Thoracic aorta (tissue), 2 donors: ENCODE measurements around the gene NCOA7. TPM values are rescaled to one million over a fixed set of nuclear protein-coding genes. Genes with fewer than 3 reads are reported as not detected.

ENCODE experiments used
- ATAC-seq: fragments of 150-250 bp; one replicate; pipeline ENCODE4 v1.8.0; 2017; ENCODE audit warnings: low read depth; ENCODE audit not compliant: insufficient number of reproducible peaks, low FRiP score
- DNase-seq: peaks from one replicate; pipeline ENCODE4 v3.0.0-alpha.2; 2020; ENCODE audit warnings: low spot score
- H3K27ac ChIP-seq, 2 donors: fragments of 200-600 bp; sonication (generic); 1 replicate in 1 of 2; 2 replicates in 1 of 2; pipeline ENCODE4 v1.5.1; 2016; ENCODE audit warnings: mild to moderate bottlenecking in 2 of 2, moderate library complexity in 2 of 2
- H3K27me3 ChIP-seq: fragments of 200-600 bp; sonication (generic); replicated peaks from 2 replicates; pipeline ENCODE4 v1.6.0; 2016; ENCODE audit warnings: mild to moderate bottlenecking; ENCODE audit not compliant: insufficient read depth
- H3K36me3 ChIP-seq: fragments of 200-600 bp; sonication (generic); one replicate; pipeline ENCODE4 v1.5.1; 2016
- H3K4me1 ChIP-seq, 2 donors: fragments of 200-600 bp; sonication (generic); 1 replicate in 1 of 2; 2 replicates in 1 of 2; pipeline versions ENCODE4 v1.5.1 to v1.6.0; 2016; ENCODE audit warnings: low read depth in 2 of 2, mild to moderate bottlenecking in 1 of 2; ENCODE audit not compliant: control insufficient read depth in 1 of 2
- H3K4me3 ChIP-seq: fragments of 200-600 bp; sonication (generic); 2 replicates; pipeline ENCODE4 v1.5.1; 2016; ENCODE audit warnings: mild to moderate bottlenecking
- H3K9me3 ChIP-seq: fragments of 200-600 bp; sonication (generic); 2 replicates; pipeline ENCODE4 v1.5.1; 2016
- total RNA-seq, 2 donors: library from RNA; depleted of rRNA; stranded (reverse); fragments of >200 nt; gene quantifications; one replicate each; pipeline versions ENCODE4 v1.1.0 to v1.2.3, GENCODE V29; 2016
- TF ChIP-seq, protein P1 (sequence below): fragments of 200-600 bp; sonication (generic); IDR thresholded peaks from one replicate; pipeline ENCODE4 v1.5.1; 2019; ENCODE audit warnings: antibody characterized with exemption

NCOA7 gene
- total RNA-seq, 2 donors from 2014 or later = 29.6 to 87.1 TPM

DNA sequence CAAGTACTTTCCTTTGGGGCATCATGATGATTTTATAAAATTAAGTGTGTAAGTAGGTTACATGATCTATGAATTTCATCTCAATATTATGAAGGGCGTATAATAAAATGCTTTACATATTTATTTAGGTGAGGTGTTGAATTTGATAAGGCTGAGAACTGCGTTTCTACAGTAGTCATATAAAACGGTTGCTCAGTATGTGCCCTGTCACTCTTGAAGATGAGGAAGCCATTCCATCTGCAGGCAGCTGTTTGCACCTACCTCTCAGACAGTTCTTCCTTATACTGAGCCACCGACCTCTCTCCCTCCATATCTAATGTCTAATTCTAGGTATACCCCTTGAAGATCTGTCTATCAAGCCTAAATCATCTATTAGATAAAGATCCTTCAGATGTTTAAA lies 16.1 kb downstream of the NCOA7 start:
- Histone ChIP-seq H3K9me3 (no peaks in the 10 kb centered on the region), H3K4me3 (no peak overlapping the region), H3K36me3 (no peaks in the 10 kb centered on the region), H3K27me3 (no peaks in the 10 kb centered on the region), H3K27ac (no peak overlapping the region), H3K4me1 (peaks cover 11 to 23% of the 10 kb centered on the region in 2 donors)
- ATAC-seq (no peak), DNase-seq (no peak)
- TF ChIP-seq, protein P1, sequence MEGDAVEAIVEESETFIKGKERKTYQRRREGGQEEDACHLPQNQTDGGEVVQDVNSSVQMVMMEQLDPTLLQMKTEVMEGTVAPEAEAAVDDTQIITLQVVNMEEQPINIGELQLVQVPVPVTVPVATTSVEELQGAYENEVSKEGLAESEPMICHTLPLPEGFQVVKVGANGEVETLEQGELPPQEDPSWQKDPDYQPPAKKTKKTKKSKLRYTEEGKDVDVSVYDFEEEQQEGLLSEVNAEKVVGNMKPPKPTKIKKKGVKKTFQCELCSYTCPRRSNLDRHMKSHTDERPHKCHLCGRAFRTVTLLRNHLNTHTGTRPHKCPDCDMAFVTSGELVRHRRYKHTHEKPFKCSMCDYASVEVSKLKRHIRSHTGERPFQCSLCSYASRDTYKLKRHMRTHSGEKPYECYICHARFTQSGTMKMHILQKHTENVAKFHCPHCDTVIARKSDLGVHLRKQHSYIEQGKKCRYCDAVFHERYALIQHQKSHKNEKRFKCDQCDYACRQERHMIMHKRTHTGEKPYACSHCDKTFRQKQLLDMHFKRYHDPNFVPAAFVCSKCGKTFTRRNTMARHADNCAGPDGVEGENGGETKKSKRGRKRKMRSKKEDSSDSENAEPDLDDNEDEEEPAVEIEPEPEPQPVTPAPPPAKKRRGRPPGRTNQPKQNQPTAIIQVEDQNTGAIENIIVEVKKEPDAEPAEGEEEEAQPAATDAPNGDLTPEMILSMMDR = no peak

DNA sequence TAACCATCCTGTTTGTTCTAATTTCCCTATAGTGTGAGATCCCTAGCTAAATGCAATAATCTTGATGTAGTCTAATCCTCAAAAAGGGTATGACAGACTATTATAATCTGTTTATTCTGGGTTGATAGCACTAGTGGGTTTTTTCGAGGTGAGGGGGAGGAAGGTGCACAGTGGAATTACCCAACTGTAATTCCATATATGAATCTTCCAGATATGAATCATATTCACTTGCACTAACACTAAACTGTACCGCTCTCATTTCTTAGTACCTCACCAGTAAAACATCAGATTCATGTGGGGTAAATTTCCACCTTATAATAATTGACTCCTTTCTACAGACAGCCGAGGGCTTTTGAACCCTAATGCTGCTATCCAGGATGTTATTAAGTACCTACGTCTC lies 16.5 kb downstream of the NCOA7 start:
- no peak for ATAC-seq
- TF ChIP-seq, protein P1 = no peak
- Histone ChIP-seq H3K27me3 (no peaks in the 10 kb centered on the region), H3K36me3 (no peaks in the 10 kb centered on the region), H3K27ac (no peak overlapping the region), H3K4me3 (no peak overlapping the region), H3K4me1 (peaks cover 11 to 28% of the 10 kb centered on the region in 2 donors), H3K9me3 (no peaks in the 10 kb centered on the region)
- no peak for DNase-seq

DNA sequence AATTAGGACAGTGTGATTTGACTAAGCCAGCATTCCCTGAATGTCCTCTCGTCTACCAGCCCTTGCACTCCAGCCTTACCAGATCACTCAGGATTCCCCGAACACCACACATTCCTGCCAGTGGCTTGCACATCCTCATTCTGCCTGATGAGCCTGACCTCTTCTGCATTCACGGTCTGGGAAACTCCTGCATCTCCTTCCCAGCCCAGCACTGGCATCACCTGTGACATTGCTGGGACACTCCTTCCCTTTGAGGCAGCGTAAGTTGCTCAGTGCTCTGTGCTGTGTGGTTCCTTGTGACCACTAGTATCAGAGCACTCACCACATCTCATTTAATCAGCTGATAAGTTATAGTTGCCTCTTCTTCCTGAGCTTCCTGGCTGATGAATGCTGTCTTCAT lies 17.3 kb downstream of the NCOA7 start:
- Histone ChIP-seq H3K36me3 (no peaks in the 10 kb centered on the region), H3K9me3 (no peaks in the 10 kb centered on the region), H3K27me3 (no peaks in the 10 kb centered on the region), H3K27ac (no peak overlapping the region), H3K4me1 (peaks cover 16 to 29% of the 10 kb centered on the region in 2 donors), H3K4me3 (no peak overlapping the region)
- TF ChIP-seq, protein P1 = no peak
- DNase-seq = no peak
- ATAC-seq = no peak

DNA sequence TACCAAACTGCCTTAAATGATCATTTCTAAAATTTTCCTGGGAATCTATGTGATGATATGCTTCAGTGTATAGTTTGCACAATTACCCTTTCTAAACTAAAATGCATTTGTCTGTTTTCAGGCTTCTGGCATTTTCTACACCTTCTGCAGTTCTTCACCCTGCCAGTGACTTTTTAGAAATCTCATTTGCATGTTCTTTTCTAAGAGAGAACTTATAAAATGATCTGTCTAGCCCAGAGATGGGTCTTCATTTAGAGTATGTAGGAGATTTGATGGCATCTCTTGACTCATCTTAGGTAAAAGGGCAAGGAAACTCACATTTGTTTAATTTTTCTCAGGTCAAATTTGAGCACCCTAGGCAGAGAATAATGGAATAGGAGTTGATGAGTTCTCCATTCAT lies 17.8 kb downstream of the NCOA7 start:
- DNase-seq = no peak
- no peak overlapping the region for H3K27ac ChIP-seq
- no peaks in the 10 kb centered on the region for H3K36me3 ChIP-seq
- TF ChIP-seq, protein P1 = no peak
- no peaks in the 10 kb centered on the region for H3K9me3 ChIP-seq
- ATAC-seq = no peak
- H3K4me1 ChIP-seq = peaks cover 10 to 27% of the 10 kb centered on the region in 2 donors
- H3K27me3 ChIP-seq = no peaks in the 10 kb centered on the region
- no peak overlapping the region for H3K4me3 ChIP-seq

DNA sequence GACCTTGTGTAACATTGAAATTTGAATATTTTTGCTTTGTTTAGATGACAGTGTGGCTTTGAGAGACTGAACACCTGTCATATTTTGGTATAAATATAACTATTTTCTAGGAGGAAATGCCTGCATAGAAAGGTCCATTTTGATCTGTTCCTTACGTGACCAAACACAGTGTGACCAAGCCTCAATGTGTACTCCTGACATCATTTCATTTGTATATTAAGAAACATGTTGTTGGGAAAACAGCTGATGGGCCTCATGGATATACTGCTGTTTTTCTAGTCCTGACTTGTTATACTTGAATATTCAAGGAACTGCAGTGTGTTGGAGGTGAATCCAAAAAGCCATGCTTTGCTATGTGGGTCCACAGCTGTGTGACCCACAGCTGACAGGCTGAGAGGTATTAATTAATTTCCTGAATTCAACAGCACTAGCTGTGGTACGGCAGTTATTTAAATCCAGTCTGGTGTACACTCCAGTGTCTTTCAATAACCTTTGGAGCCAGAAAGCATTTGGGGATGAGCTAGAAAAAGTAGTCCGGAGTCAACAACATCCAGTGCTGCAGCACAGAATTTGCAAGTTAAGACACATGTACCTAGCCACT lies 18.9 kb downstream of the NCOA7 start:
- H3K36me3 ChIP-seq = no peaks in the 10 kb centered on the region
- no peak for ATAC-seq

More for the DNA sequence above, 18.9 kb downstream of the NCOA7 start:
- Histone ChIP-seq H3K27me3 (no peaks in the 10 kb centered on the region), H3K4me3 (no peak overlapping the region), H3K27ac (no peak overlapping the region), H3K4me1 (peaks cover 12 to 33% of the 10 kb centered on the region in 2 donors), H3K9me3 (no peaks in the 10 kb centered on the region)
- no peak for DNase-seq
- TF ChIP-seq, protein P1 = no peak
